ENCODE data around the gene GPX6. TPM values are rescaled to one million over a fixed set of nuclear protein-coding genes. Genes with fewer than 3 reads are reported as not detected.

GPX6 gene
- total and polyA plus RNA-seq, 11 donors = not detected

- H3K27me3 ChIP-seq = peaks cover 0 to 77% (median 28%) of the 10 kb centered on the region in 9 donors
- 49 to 57% (median 56%) methylated on average over 2 of the region's 2 CpGs for WGBS, 4 donors
- H3K36me3 ChIP-seq = no peaks in the 10 kb centered on the region
- intact Hi-C loops (cut with DNase I) = no loop called here
- no peak for DNase-seq
- no peaks in the 10 kb centered on the region for H3K9me3 ChIP-seq
- no peak for TF ChIP-seq POLR2A (IDR thresholded peaks at IDR 0.05)
- no peak for TF ChIP-seq CTCF (IDR thresholded peaks at IDR 0.05)
- no peak for ATAC-seq
- H3K4me1 ChIP-seq = no peaks in the 10 kb centered on the region
- no peak overlapping the region for H3K4me3 ChIP-seq
- H3K27ac ChIP-seq = no peak overlapping the region
These were observed 53.2 kb downstream of the GPX6 start for GRCh38 chr6:28462401-28462800.

- TF ChIP-seq CTCF (IDR thresholded peaks at IDR 0.05) = no peak
- no peak for TF ChIP-seq POLR2A (IDR thresholded peaks at IDR 0.05)
- intact Hi-C loops (cut with DNase I) = no loop called here
- WGBS, 4 donors = 64 to 73% (median 67%) methylated on average over 1 of the region's 1 CpG
These were observed 57.0 kb downstream of the GPX6 start for GRCh38 chr6:28458568-28458967.

More at GRCh38 chr6:28458568-28458967, 57.0 kb downstream of the GPX6 start:
- no peak for ATAC-seq
- Histone ChIP-seq H3K27ac (no peak overlapping the region), H3K36me3 (no peaks in the 10 kb centered on the region), H3K4me3 (no peak overlapping the region), H3K9me3 (no peaks in the 10 kb centered on the region), H3K4me1 (no peaks in the 10 kb centered on the region), H3K27me3 (peaks cover 0 to 84% (median 35%) of the 10 kb centered on the region in 9 donors)
- DNase-seq = no peak

Other genes starting within 250 kb of the GPX6 start
- 10 to 100 TPM in 8 of 9 donors, 1 to 10 TPM in 1; 9.8 to 16.4 (median 12.2) TPM for gene ZSCAN26, start 248.7 kb downstream of the GPX6 start, total RNA-seq
- 1 to 10 TPM; 8.1 to 8.3 TPM for gene ZSCAN26, start 248.7 kb downstream of the GPX6 start, polyA plus RNA-seq
- gene PGBD1, start 234.2 kb downstream of the GPX6 start, total RNA-seq = 1 to 10 TPM; 2.5 to 3.8 (median 2.9) TPM
- 1 to 10 TPM; 1.7 to 4.6 TPM for gene PGBD1, start 234.2 kb downstream of the GPX6 start, polyA plus RNA-seq
- 10 to 100 TPM in 5 of 9 donors, 1 to 10 TPM in 4; 7.5 to 22.0 (median 10.7) TPM for gene ZSCAN31, start 179.6 kb downstream of the GPX6 start, total RNA-seq
- gene ZSCAN31, start 179.6 kb downstream of the GPX6 start, polyA plus RNA-seq = 1 to 10 TPM; 3.3 to 5.4 TPM
- gene ZKSCAN3, start 165.8 kb downstream of the GPX6 start, total RNA-seq = 1 to 10 TPM; 2.8 to 7.9 (median 5.6) TPM
- 1 to 10 TPM; 1.5 to 1.8 TPM for gene ZKSCAN3, start 165.8 kb downstream of the GPX6 start, polyA plus RNA-seq
- 1 to 10 TPM; 2.1 to 4.0 (median 2.9) TPM for gene ZSCAN12, start 116.0 kb downstream of the GPX6 start, total RNA-seq
- 1 to 10 TPM in 1 of 2 donors, under 1 TPM in 1; 0.99 to 2.2 TPM for gene ZSCAN12, start 116.0 kb downstream of the GPX6 start, polyA plus RNA-seq
- 1 to 10 TPM in 6 of 9 donors, under 1 TPM in 3; 0.48 to 2.1 (median 1.6) TPM for gene ZSCAN23, start 72.3 kb downstream of the GPX6 start, total RNA-seq
- under 1 TPM; 0.42 to 0.93 TPM for gene ZSCAN23, start 72.3 kb downstream of the GPX6 start, polyA plus RNA-seq
- gene GPX5, start 10.1 kb upstream of the GPX6 start, total RNA-seq = not detected
- gene GPX5, start 10.1 kb upstream of the GPX6 start, polyA plus RNA-seq = not detected